SK-N-SH (cell line): ENCODE measurements around the gene ANKS1B.
"Not testable (repeated sequence)": the region's sequence is repeated elsewhere in the genome, so short reads cannot be mapped to it uniquely, and the experiment has no call there.

Source experiments
- CHD2 ChIP-seq: fragments of 150-350 bp; IDR thresholded peaks from 2 replicates; pipeline ENCODE4 v1.6.1; 2018; ENCODE audit warnings: low read length; ENCODE audit not compliant: partially characterized antibody
- EZH2phosphoT487 ChIP-seq: fragments of 200-600 bp; sonication (generic); IDR thresholded peaks from 2 replicates; pipeline ENCODE4 v1.6.1; 2017; ENCODE audit warnings: low read depth, mixed run types, mild to moderate bottlenecking, antibody characterized with exemption, moderate library complexity, borderline replicate concordance
- FOSL2 ChIP-seq: IDR thresholded peaks from 2 replicates; pipeline ENCODE4 v1.4.0; 2012; ENCODE audit warnings: low read depth, mild to moderate bottlenecking, moderate library complexity, borderline replicate concordance
- TAF1 ChIP-seq: IDR thresholded peaks from 2 replicates; pipeline ENCODE4 v1.6.1; 2012; ENCODE audit warnings: low read depth, mild to moderate bottlenecking, low read length, moderate library complexity, borderline replicate concordance
- TCF12 ChIP-seq: IDR thresholded peaks from 2 replicates; pipeline ENCODE4 v1.4.0; 2012
- TF ChIP-seq, protein P1 (sequence below): fragments of 200-600 bp; sonication (generic); IDR thresholded peaks from 2 replicates; pipeline ENCODE4 v1.6.1; 2017; ENCODE audit warnings: antibody characterized with exemption, mild to moderate bottlenecking, moderate library complexity
- TF ChIP-seq, protein P2 (sequence below): IDR thresholded peaks from 2 replicates; pipeline ENCODE4 v1.4.0; 2012; ENCODE audit warnings: low read depth
- TF ChIP-seq, protein P3 (sequence below): IDR thresholded peaks from 2 replicates; pipeline ENCODE4 v1.4.0; 2012; ENCODE audit warnings: low read depth, borderline replicate concordance
- TF ChIP-seq, protein P4 (sequence below): IDR thresholded peaks from 2 replicates; pipeline ENCODE4 v1.4.0; 2012; ENCODE audit warnings: low read depth, borderline replicate concordance
- TF ChIP-seq, protein P5 (sequence below): fragments of 150-350 bp; IDR thresholded peaks from 2 replicates; pipeline ENCODE4 v1.6.1; 2017; ENCODE audit warnings: antibody characterized with exemption, low read length, low read depth, borderline replicate concordance
- TF ChIP-seq, protein P6 (sequence below): fragments of 150-350 bp; IDR thresholded peaks from 2 replicates; pipeline ENCODE4 v1.6.1; 2016; ENCODE audit warnings: mild to moderate bottlenecking, low read depth, low read length

DNA sequence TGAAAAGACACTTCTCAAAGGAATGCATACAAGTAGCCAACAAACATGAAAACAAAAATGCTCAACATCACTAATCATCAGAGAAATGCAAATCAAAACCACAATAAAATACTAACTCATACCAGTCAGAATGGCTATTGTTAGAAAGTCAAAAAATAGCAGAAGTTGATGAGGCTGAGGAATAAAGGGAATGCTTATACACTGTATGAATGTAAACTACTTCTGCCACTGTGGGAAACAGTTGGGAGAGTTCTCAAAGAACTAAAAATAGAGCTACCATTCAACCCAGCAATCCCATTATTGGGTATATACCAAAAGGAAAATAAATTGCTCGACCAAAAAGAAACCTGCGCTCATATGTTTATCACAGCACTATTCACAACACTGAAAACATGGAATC, 360.1 kb downstream of the ANKS1B start:
- TF ChIP-seq, protein P1, sequence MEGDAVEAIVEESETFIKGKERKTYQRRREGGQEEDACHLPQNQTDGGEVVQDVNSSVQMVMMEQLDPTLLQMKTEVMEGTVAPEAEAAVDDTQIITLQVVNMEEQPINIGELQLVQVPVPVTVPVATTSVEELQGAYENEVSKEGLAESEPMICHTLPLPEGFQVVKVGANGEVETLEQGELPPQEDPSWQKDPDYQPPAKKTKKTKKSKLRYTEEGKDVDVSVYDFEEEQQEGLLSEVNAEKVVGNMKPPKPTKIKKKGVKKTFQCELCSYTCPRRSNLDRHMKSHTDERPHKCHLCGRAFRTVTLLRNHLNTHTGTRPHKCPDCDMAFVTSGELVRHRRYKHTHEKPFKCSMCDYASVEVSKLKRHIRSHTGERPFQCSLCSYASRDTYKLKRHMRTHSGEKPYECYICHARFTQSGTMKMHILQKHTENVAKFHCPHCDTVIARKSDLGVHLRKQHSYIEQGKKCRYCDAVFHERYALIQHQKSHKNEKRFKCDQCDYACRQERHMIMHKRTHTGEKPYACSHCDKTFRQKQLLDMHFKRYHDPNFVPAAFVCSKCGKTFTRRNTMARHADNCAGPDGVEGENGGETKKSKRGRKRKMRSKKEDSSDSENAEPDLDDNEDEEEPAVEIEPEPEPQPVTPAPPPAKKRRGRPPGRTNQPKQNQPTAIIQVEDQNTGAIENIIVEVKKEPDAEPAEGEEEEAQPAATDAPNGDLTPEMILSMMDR = not testable (repeated sequence)
- TF ChIP-seq, protein P2, sequence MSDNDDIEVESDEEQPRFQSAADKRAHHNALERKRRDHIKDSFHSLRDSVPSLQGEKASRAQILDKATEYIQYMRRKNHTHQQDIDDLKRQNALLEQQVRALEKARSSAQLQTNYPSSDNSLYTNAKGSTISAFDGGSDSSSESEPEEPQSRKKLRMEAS = not testable (repeated sequence)
- not testable (repeated sequence) for TF ChIP-seq TCF12, FOSL2, CHD2, EZH2phosphoT487, TAF1
- TF ChIP-seq, protein P3, sequence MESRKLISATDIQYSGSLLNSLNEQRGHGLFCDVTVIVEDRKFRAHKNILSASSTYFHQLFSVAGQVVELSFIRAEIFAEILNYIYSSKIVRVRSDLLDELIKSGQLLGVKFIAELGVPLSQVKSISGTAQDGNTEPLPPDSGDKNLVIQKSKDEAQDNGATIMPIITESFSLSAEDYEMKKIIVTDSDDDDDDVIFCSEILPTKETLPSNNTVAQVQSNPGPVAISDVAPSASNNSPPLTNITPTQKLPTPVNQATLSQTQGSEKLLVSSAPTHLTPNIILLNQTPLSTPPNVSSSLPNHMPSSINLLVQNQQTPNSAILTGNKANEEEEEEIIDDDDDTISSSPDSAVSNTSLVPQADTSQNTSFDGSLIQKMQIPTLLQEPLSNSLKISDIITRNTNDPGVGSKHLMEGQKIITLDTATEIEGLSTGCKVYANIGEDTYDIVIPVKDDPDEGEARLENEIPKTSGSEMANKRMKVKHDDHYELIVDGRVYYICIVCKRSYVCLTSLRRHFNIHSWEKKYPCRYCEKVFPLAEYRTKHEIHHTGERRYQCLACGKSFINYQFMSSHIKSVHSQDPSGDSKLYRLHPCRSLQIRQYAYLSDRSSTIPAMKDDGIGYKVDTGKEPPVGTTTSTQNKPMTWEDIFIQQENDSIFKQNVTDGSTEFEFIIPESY = not testable (repeated sequence)
- TF ChIP-seq, protein P4, sequence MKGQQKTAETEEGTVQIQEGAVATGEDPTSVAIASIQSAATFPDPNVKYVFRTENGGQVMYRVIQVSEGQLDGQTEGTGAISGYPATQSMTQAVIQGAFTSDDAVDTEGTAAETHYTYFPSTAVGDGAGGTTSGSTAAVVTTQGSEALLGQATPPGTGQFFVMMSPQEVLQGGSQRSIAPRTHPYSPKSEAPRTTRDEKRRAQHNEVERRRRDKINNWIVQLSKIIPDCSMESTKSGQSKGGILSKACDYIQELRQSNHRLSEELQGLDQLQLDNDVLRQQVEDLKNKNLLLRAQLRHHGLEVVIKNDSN = not testable (repeated sequence)
- TF ChIP-seq, protein P5, sequence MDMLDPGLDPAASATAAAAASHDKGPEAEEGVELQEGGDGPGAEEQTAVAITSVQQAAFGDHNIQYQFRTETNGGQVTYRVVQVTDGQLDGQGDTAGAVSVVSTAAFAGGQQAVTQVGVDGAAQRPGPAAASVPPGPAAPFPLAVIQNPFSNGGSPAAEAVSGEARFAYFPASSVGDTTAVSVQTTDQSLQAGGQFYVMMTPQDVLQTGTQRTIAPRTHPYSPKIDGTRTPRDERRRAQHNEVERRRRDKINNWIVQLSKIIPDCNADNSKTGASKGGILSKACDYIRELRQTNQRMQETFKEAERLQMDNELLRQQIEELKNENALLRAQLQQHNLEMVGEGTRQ = not testable (repeated sequence)
- TF ChIP-seq, protein P6, sequence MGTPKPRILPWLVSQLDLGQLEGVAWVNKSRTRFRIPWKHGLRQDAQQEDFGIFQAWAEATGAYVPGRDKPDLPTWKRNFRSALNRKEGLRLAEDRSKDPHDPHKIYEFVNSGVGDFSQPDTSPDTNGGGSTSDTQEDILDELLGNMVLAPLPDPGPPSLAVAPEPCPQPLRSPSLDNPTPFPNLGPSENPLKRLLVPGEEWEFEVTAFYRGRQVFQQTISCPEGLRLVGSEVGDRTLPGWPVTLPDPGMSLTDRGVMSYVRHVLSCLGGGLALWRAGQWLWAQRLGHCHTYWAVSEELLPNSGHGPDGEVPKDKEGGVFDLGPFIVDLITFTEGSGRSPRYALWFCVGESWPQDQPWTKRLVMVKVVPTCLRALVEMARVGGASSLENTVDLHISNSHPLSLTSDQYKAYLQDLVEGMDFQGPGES = not testable (repeated sequence)
